H1 (cell line): Measurements from ENCODE around the gene RSPO3. TPM values are rescaled to one million over a fixed set of nuclear protein-coding genes. Genes with fewer than 3 reads are reported as not detected.

Experiments
- CTCF ChIA-PET: fragments of 300-600 bp; sonication (Branson Sonifier 250); formaldehyde crosslinking; loops from one replicate; lab custom pipeline; 2021; ENCODE audit not compliant: partially characterized antibody; lab: Charles Lee
- POLR2A ChIA-PET: fragments of 300-600 bp; sonication (Branson Sonifier 250); formaldehyde crosslinking; loops from one replicate; lab custom pipeline; 2021; ENCODE audit warnings: inconsistent platforms; ENCODE audit not compliant: partially characterized antibody; lab: Charles Lee
- DNase-seq, 2 experiments: peaks; one replicate each; pipeline versions ENCODE4 v3.0.0 to v3.0.0-alpha.2; 2010 to 2022; ENCODE audit warnings: low spot score in 2 of 2, low read depth in 1 of 2, mixed read lengths in 1 of 2
- FAIRE-seq: peaks from 2 replicates; lab custom pipeline; 2011; peaks lifted over from hg19 to GRCh38; lab: Jason Lieb, UNC
- H2AFZ ChIP-seq: 2 replicates; pipeline ENCODE4 v1.8.1; 2012; ENCODE audit warnings: low read length, inconsistent platforms
- H2AK5ac ChIP-seq: 2 replicates; pipeline ENCODE4 v1.6.1; 2013; ENCODE audit warnings: low read depth, low read length
- H2BK120ac ChIP-seq: replicated peaks from 2 replicates; pipeline ENCODE3; 2013; ENCODE audit warnings: low read depth, low read length, inconsistent platforms
- H2BK12ac ChIP-seq: 2 replicates; pipeline ENCODE4 v1.6.1; 2013; ENCODE audit warnings: low read depth, low read length
- H2BK15ac ChIP-seq: 2 replicates; pipeline ENCODE4 v1.6.1; 2013; ENCODE audit warnings: low read length
- H2BK20ac ChIP-seq: 2 replicates; pipeline ENCODE4 v1.6.1; 2013; ENCODE audit warnings: low read length
- H2BK5ac ChIP-seq: 2 replicates; pipeline ENCODE4 v1.6.1; 2013; ENCODE audit warnings: low read depth, low read length
- H3K14ac ChIP-seq: 2 replicates; pipeline ENCODE4 v1.6.1; 2013; ENCODE audit warnings: inconsistent platforms; ENCODE audit not compliant: insufficient read length
- H3K18ac ChIP-seq: 2 replicates; pipeline ENCODE4 v1.6.1; 2013; ENCODE audit warnings: low read length; ENCODE audit errors: extremely low read depth
- H3K23ac ChIP-seq: 2 replicates; pipeline ENCODE4 v1.6.1; 2013; ENCODE audit warnings: inconsistent platforms; ENCODE audit not compliant: insufficient read length
- H3K23me2 ChIP-seq: 2 replicates; pipeline ENCODE4 v1.6.1; 2013; ENCODE audit warnings: low read depth, low read length
- H3K27ac ChIP-seq: 2 replicates; pipeline ENCODE4 v1.6.1; 2011; ENCODE audit warnings: low read depth, low read length, inconsistent platforms
- H3K27me3 ChIP-seq, 4 experiments: replicated peaks in 1 of 4; 1 replicate in 1 of 4; 2 replicates in 3 of 4; pipeline versions ENCODE4 v1.6.1 to v1.8.1; 2011 to 2013; ENCODE audit warnings: low read length in 3 of 4, mild to moderate bottlenecking in 3 of 4, inconsistent platforms in 2 of 4, mixed read lengths in 2 of 4, moderate library complexity in 1 of 4; ENCODE audit not compliant: control insufficient read depth in 3 of 4, insufficient read depth in 3 of 4; ENCODE audit errors: extremely low read depth in 1 of 4
- H3K36me3 ChIP-seq, 4 experiments: 2 replicates each; pipeline versions ENCODE4 v1.6.1 to v1.8.1; 2011 to 2013; ENCODE audit warnings: mild to moderate bottlenecking in 4 of 4, low read length in 3 of 4, moderate library complexity in 2 of 4, control low read depth in 1 of 4, inconsistent platforms in 1 of 4; ENCODE audit not compliant: insufficient read depth in 4 of 4, control insufficient read depth in 2 of 4
- H3K4ac ChIP-seq: replicated peaks from 2 replicates; pipeline ENCODE3; 2013; ENCODE audit warnings: low read length, low read depth, mixed read lengths, inconsistent platforms; ENCODE audit not compliant: insufficient read length
- H3K4me1 ChIP-seq, 4 experiments: replicated peaks in 1 of 4; 1 replicate in 1 of 4; 2 replicates in 3 of 4; pipeline versions ENCODE4 v1.6.1 to v1.8.1; 2011 to 2013; ENCODE audit warnings: low read length in 3 of 4, inconsistent platforms in 2 of 4, mixed read lengths in 1 of 4; ENCODE audit not compliant: insufficient read depth in 4 of 4, control insufficient read depth in 3 of 4
- H3K4me2 ChIP-seq, 2 experiments: 2 replicates each; pipeline versions ENCODE4 v1.6.1 to v1.8.1; 2011 to 2013; ENCODE audit warnings: low read depth in 2 of 2, low read length in 2 of 2, control low read depth in 1 of 2, inconsistent platforms in 1 of 2, mild to moderate bottlenecking in 1 of 2; ENCODE audit not compliant: insufficient read depth in 1 of 2
- H3K4me3 ChIP-seq, 4 experiments: fragments of 200-600, 300-600 bp in 1 of 4; sonication (generic), shearing (Covaris generic), sonication (Bioruptor Twin) in 1 of 4; 2 replicates each; pipeline versions ENCODE4 v1.5.1 to v1.8.1; 2011 to 2016; ENCODE audit warnings: low read length in 4 of 4, low read depth in 3 of 4, control low read depth in 2 of 4, inconsistent platforms in 2 of 4, mild to moderate bottlenecking in 2 of 4, mixed read lengths in 1 of 4, moderate library complexity in 1 of 4; ENCODE audit not compliant: insufficient read depth in 2 of 4; ENCODE audit errors: extremely low read depth in 1 of 4
- H3K56ac ChIP-seq: replicated peaks from 2 replicates; pipeline ENCODE3; 2013; ENCODE audit warnings: low read depth, mild to moderate bottlenecking, mixed read lengths, low read length, inconsistent platforms; ENCODE audit not compliant: insufficient read length
- H3K79me1 ChIP-seq: 2 replicates; pipeline ENCODE4 v1.6.1; 2013; ENCODE audit warnings: low read depth, low read length, control low read depth
- H3K79me2 ChIP-seq, 2 experiments: 2 replicates each; pipeline versions ENCODE4 v1.6.1 to v1.8.1; 2012 to 2013; ENCODE audit warnings: low read length in 2 of 2, mild to moderate bottlenecking in 2 of 2, inconsistent platforms in 1 of 2; ENCODE audit not compliant: insufficient read depth in 2 of 2, control insufficient read depth in 1 of 2
- H3K9ac ChIP-seq, 4 experiments: replicated peaks in 1 of 4; 1 replicate in 1 of 4; 2 replicates in 3 of 4; pipeline versions ENCODE4 v1.6.1 to v1.8.1; 2011 to 2013; ENCODE audit warnings: low read depth in 3 of 4, low read length in 3 of 4, control low read depth in 2 of 4, mild to moderate bottlenecking in 2 of 4, moderate library complexity in 2 of 4, inconsistent platforms in 1 of 4; ENCODE audit errors: extremely low read depth in 1 of 4
- H3K9me3 ChIP-seq, 2 experiments: 2 replicates each; pipeline versions ENCODE4 v1.6.1 to v1.8.1; 2012 to 2013; ENCODE audit warnings: mild to moderate bottlenecking in 2 of 2, moderate library complexity in 2 of 2, control low read depth in 1 of 2, inconsistent platforms in 1 of 2, low read depth in 1 of 2, low read length in 1 of 2, mixed read lengths in 1 of 2; ENCODE audit not compliant: insufficient read depth in 2 of 2
- H4K20me1 ChIP-seq, 2 experiments: replicated peaks in 1 of 2; 2 replicates each; pipeline versions ENCODE3 to v1.8.1; 2011 to 2013; ENCODE audit warnings: inconsistent platforms in 2 of 2, low read length in 2 of 2, mild to moderate bottlenecking in 1 of 2; ENCODE audit not compliant: insufficient read depth in 2 of 2, control insufficient read depth in 1 of 2
- H4K5ac ChIP-seq: 2 replicates; pipeline ENCODE4 v1.6.1; 2013; ENCODE audit warnings: low read length, low read depth, mixed read lengths, inconsistent platforms; ENCODE audit not compliant: insufficient read length
- H4K8ac ChIP-seq: 2 replicates; pipeline ENCODE4 v1.8.0; 2013; ENCODE audit warnings: mild to moderate bottlenecking, moderate library complexity, low read length, inconsistent platforms; ENCODE audit not compliant: insufficient read depth; ENCODE audit errors: extremely low read depth
- H4K91ac ChIP-seq: replicated peaks from 2 replicates; pipeline ENCODE3; 2013; ENCODE audit warnings: low read length, mixed read lengths, inconsistent platforms; ENCODE audit not compliant: insufficient read length
- CTCF ChIP-seq, 3 experiments: IDR thresholded peaks; 1 replicate in 2 of 3; 2 replicates in 1 of 3; pipeline versions ENCODE4 v1.5.1 to v1.6.1; 2011; ENCODE audit warnings: low read length in 3 of 3, mild to moderate bottlenecking in 3 of 3, inconsistent platforms in 2 of 3, low read depth in 1 of 3, moderate library complexity in 1 of 3; ENCODE audit not compliant: insufficient read depth in 1 of 3; ENCODE audit errors: control extremely low read depth in 1 of 3
- E2F6 ChIP-seq: IDR thresholded peaks from 2 replicates; pipeline ENCODE4 v1.6.1; 2012; ENCODE audit warnings: inconsistent platforms
- EZH2 ChIP-seq: fragments of 200-600 bp; sonication (generic); IDR thresholded peaks from 2 replicates; pipeline ENCODE4 v1.7.1; 2012; ENCODE audit warnings: low read depth, mild to moderate bottlenecking, moderate library complexity, low read length, inconsistent platforms; ENCODE audit not compliant: severe bottlenecking
- MAX ChIP-seq: IDR thresholded peaks from 2 replicates; pipeline ENCODE4 v1.6.1; 2012; ENCODE audit warnings: inconsistent platforms
- PHF8 ChIP-seq: fragments of 200-600 bp; sonication (generic); conservative IDR thresholded peaks from 2 replicates; pipeline ENCODE4 v1.7.1; 2012; ENCODE audit warnings: low read depth, mild to moderate bottlenecking, inconsistent platforms, low read length, moderate library complexity
- RFX5 ChIP-seq: IDR thresholded peaks from 2 replicates; pipeline ENCODE4 v1.6.1; 2011; ENCODE audit warnings: low read depth, low read length, improper control_type of control experiment, borderline replicate concordance
- SIX5 ChIP-seq: IDR thresholded peaks from 2 replicates; pipeline ENCODE4 v1.6.1; 2011; ENCODE audit warnings: mild to moderate bottlenecking, low read depth, low read length
- SRF ChIP-seq: IDR thresholded peaks from 2 replicates; pipeline ENCODE4 v1.6.1; 2011; ENCODE audit warnings: mild to moderate bottlenecking, low read depth, low read length, moderate library complexity
- TAF7 ChIP-seq: optimal IDR thresholded peaks from 2 replicates; pipeline ENCODE3; 2011; ENCODE audit warnings: low read depth, mild to moderate bottlenecking, inconsistent platforms, low read length, moderate library complexity, borderline replicate concordance
- WGBS, 2 experiments: shearing (Covaris generic) in 1 of 2; methylation state at CpG; one replicate each; pipeline versions ENCODE4 v1.1.6 to v1.1.7; 2013 to 2015; ENCODE audit warnings: low lambda C conversion rate in 2 of 2, mixed read lengths in 2 of 2, inconsistent platforms in 1 of 2, low coverage in 1 of 2, missing lambda C conversion rate in 1 of 2; ENCODE audit not compliant: insufficient replicate concordance in 2 of 2, insufficient coverage in 1 of 2, insufficient read length in 1 of 2; ENCODE audit errors: extremely low coverage in 1 of 2, missing lambda C conversion rate in 1 of 2; 5-methylcytosine and 5-hydroxymethylcytosine counted together
- polyA plus RNA-seq, 7 experiments: library from polyadenylated mRNA; depleted of rRNA in 3 of 7; stranded (reverse) in 5 of 7; unstranded in 2 of 7; fragments of >200 nt in 5 of 7; fragments of 200-250 nt in 2 of 7; gene quantifications; 1 replicate in 5 of 7; 2 replicates in 1 of 7; 4 replicates in 1 of 7; pipeline versions ENCODE4 v1.2.1 to v1.2.3, GENCODE V29; 2011 to 2013; ENCODE audit warnings: missing spikeins in 2 of 7, mixed read lengths in 2 of 7
- total RNA-seq: library from RNA; stranded (reverse); fragmentation: NEBNext Ultra II Directional; extraction: Animal tissue kit (Norgen Biotek cat#: 25700); gene quantifications from 2 replicates; pipeline ENCODE4 v1.2.1, GENCODE V29; 2021

Gene RSPO3
- total and polyA plus RNA-seq, 2 of the 8 experiments (the other 6 are each of a cell fraction or from before 2014, with no cell fraction given): not detected

DNA sequence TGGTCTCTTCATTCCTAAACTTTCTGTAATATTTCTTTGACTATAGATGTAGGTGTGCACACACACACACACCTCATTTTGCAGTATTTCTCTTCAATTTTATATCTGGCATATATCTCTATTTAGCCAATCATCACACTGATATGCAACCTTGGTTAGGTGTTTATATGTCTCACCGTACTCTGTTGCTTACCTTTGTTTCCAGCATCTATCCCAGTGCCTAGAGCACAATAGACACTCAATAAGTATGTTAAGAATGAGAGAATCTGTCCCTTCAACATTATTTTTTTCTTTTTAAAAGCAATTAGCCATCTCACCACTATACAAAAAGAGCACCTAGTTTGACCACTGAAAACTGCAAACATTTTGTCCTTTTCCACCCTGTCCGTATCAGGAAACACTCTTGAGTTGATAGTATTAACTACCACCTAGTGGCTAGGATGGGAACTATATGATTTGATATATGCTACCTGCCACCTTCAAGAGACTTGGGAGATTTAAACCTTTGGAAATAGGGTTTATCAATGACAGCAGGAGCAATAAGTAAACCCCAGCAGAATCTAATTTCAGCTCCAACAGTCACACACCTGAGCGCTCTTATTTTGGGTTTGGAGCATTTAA, 48.7 kb upstream of the RSPO3 start:
- CTCF ChIA-PET: interaction anchor here (1.0 kb wide), 1 partner anchor 270 kb away, joined by 5 read pairs; no protein-coding TSS in a partner anchor
- WGBS, 2 experiments: 58% methylated on average over 3 of the region's 3 CpGs; no CpG with 5 or more reads in 1 of the 2 experiments
- TF ChIP-seq CTCF (IDR thresholded peaks at IDR 0.05; ENCODE audit: control extremely low read depth in 1 of 3, insufficient read depth in 1 of 3, low read depth in 1 of 3, low read length in 3 of 3) (peak in 2 of 3 experiments; percentile 32 to 57; a peak in 2 of 4 replicates), EZH2 (no peak), RFX5 (no peak), MAX (no peak), TAF7 (no peak), E2F6 (no peak), PHF8 (no peak), SRF (no peak), SIX5 (no peak)

More for the DNA sequence above, 48.7 kb upstream of the RSPO3 start:
- H3K14ac ChIP-seq: no peak overlapping the region
- H4K20me1 ChIP-seq: no peaks in the 10 kb centered on the region
- H2BK5ac ChIP-seq: no peak overlapping the region
- no peak overlapping the region for H2BK120ac ChIP-seq
- H3K56ac ChIP-seq: no peak overlapping the region
- DNase-seq (no peak), FAIRE-seq (peak; percentile 81)
- H2AK5ac ChIP-seq: no peak overlapping the region
- no peaks in the 10 kb centered on the region for H3K79me1 ChIP-seq
- no peak overlapping the region for H3K27ac ChIP-seq
- H3K4me1 ChIP-seq: peaks cover 0 to 2% (median 0%) of the 10 kb centered on the region in 4 experiments; a peak in 1 of 7 replicates
- POLR2A ChIA-PET: no interaction called here
- no peak overlapping the region for H3K4ac ChIP-seq
- no peaks in the 10 kb centered on the region for H3K23me2 ChIP-seq
- no peak overlapping the region for H3K4me3 ChIP-seq
- H2BK20ac ChIP-seq: no peak overlapping the region
- H3K79me2 ChIP-seq: no peaks in the 10 kb centered on the region
- no peak overlapping the region for H3K4me2 ChIP-seq
- H3K9ac ChIP-seq: no peak overlapping the region
- no peak overlapping the region for H2BK15ac ChIP-seq
- H3K9me3 ChIP-seq: no peaks in the 10 kb centered on the region
- H3K27me3 ChIP-seq: no peaks in the 10 kb centered on the region
- no peak overlapping the region for H2AFZ ChIP-seq
- H4K91ac ChIP-seq: no peak overlapping the region
- H3K36me3 ChIP-seq: no peaks in the 10 kb centered on the region
- no peak overlapping the region for H2BK12ac ChIP-seq
- no peak overlapping the region for H4K8ac ChIP-seq
- no peak overlapping the region for H3K18ac ChIP-seq
- no peak overlapping the region for H3K23ac ChIP-seq
- H4K5ac ChIP-seq: no peak overlapping the region
